Naive thymus-derived CD4-positive, alpha-beta T cell (primary cell): ENCODE data around the gene TLX3. TPM values are rescaled to one million over a fixed set of nuclear protein-coding genes. Genes with fewer than 3 reads are reported as not detected.
"Not testable (repeated sequence)": the region's sequence is repeated elsewhere in the genome, so short reads cannot be mapped to it uniquely, and the experiment has no call there.

ENCODE experiments used
- ATAC-seq: fragments of 150-1000 bp; cut with Tn5 transposase; 2 replicates; pipeline ENCODE4 v1.10.0; 2021; ENCODE audit warnings: mild to moderate bottlenecking, moderate library complexity
- CTCF ChIA-PET: fragments of 350-600 bp; sonication (Branson Sonifier 250); formaldehyde crosslinking; loops from one replicate; lab custom pipeline; 2021; ENCODE audit warnings: antibody characterized with exemption; lab: Charles Lee
- POLR2A ChIA-PET: fragments of 350-600 bp; sonication (Branson Sonifier 250); formaldehyde crosslinking; loops from one replicate; lab custom pipeline; 2021; ENCODE audit warnings: antibody characterized with exemption, inconsistent platforms; lab: Charles Lee
- DNase-seq, 9 donors: peaks; one replicate each; pipeline versions ENCODE4 v3.0.0 to v3.0.0-alpha.2; 2020 to 2022; ENCODE audit warnings: mixed read lengths in 1 of 9
- H3K27ac ChIP-seq: one replicate; pipeline ENCODE4 v1.7.0; 2013; ENCODE audit warnings: mild to moderate bottlenecking, low read depth, low read length, moderate library complexity
- H3K27me3 ChIP-seq, 2 donors: one replicate each; pipeline ENCODE4 v1.7.0; 2013; ENCODE audit warnings: low read length in 2 of 2, mild to moderate bottlenecking in 2 of 2, moderate library complexity in 2 of 2; ENCODE audit not compliant: control insufficient read depth in 2 of 2, insufficient read depth in 2 of 2
- H3K36me3 ChIP-seq, 3 experiments: 1 replicate in 2 of 3; 2 replicates in 1 of 3; pipeline ENCODE4 v1.7.0; 2013; ENCODE audit warnings: low read length in 3 of 3, mild to moderate bottlenecking in 3 of 3, moderate library complexity in 1 of 3; ENCODE audit not compliant: insufficient read depth in 3 of 3, control insufficient read depth in 2 of 3
- H3K4me1 ChIP-seq, 2 donors: one replicate each; pipeline ENCODE4 v1.7.0; 2013; ENCODE audit warnings: low read length in 2 of 2, mild to moderate bottlenecking in 2 of 2, moderate library complexity in 1 of 2; ENCODE audit not compliant: control insufficient read depth in 2 of 2, insufficient read depth in 2 of 2
- H3K4me3 ChIP-seq: 2 replicates; pipeline ENCODE4 v1.7.0; 2013; ENCODE audit warnings: mild to moderate bottlenecking, low read length
- H3K9me3 ChIP-seq, 3 experiments: 1 replicate in 2 of 3; 2 replicates in 1 of 3; pipeline ENCODE4 v1.7.0; 2013; ENCODE audit warnings: low read length in 3 of 3; ENCODE audit not compliant: control insufficient read depth in 2 of 3
- H3K27ac Mint-ChIP-seq, 9 donors: one replicate each; pipeline ENCODE4 v1.8.0; 2020 to 2022; ENCODE audit warnings: mixed read lengths in 9 of 9, mild to moderate bottlenecking in 8 of 9, moderate library complexity in 5 of 9, inconsistent platforms in 2 of 9
- H3K27me3 Mint-ChIP-seq, 5 donors: one replicate each; pipeline ENCODE4 v1.8.0; 2021 to 2022; ENCODE audit warnings: mixed read lengths in 5 of 5, mild to moderate bottlenecking in 1 of 5
- H3K36me3 Mint-ChIP-seq, 5 donors: one replicate each; pipeline ENCODE4 v1.8.0; 2020 to 2022; ENCODE audit warnings: mixed read lengths in 5 of 5, mild to moderate bottlenecking in 3 of 5, inconsistent platforms in 1 of 5
- H3K4me1 Mint-ChIP-seq, 7 donors: one replicate each; pipeline ENCODE4 v1.8.0; 2020 to 2022; ENCODE audit warnings: mixed read lengths in 7 of 7, mild to moderate bottlenecking in 3 of 7, inconsistent platforms in 1 of 7
- H3K4me3 Mint-ChIP-seq, 10 donors: one replicate each; pipeline ENCODE4 v1.8.0; 2020 to 2022; ENCODE audit warnings: mild to moderate bottlenecking in 10 of 10, mixed read lengths in 10 of 10, moderate library complexity in 6 of 10, inconsistent platforms in 2 of 10
- H3K9me3 Mint-ChIP-seq, 11 donors: one replicate each; pipeline ENCODE4 v1.8.0; 2020 to 2022; ENCODE audit warnings: mixed read lengths in 11 of 11, mild to moderate bottlenecking in 4 of 11, inconsistent platforms in 1 of 11, moderate library complexity in 1 of 11
- intact Hi-C, 2 donors: fragments of 100-400 bp; cut with micrococcal nuclease; formaldehyde crosslinking; loops; one replicate each; pipeline ENCODE4 v1.15.1; 2023
- polyA plus RNA-seq, 2 donors: library from polyadenylated mRNA; unstranded; fragments of 300-500 nt; fragmentation: Illumina TruSeq; gene quantifications; one replicate each; pipeline ENCODE4 v1.2.3, GENCODE V29; 2021
- total RNA-seq, 6 experiments: library from RNA in 5 of 6; stranded (reverse) in 5 of 6; gene quantifications; 1 replicate in 5 of 6; 2 replicates in 1 of 6; pipeline ENCODE4 v1.2.3 and lab custom pipeline; 2021 to 2026

TLX3 gene
- total and polyA plus RNA-seq, 7 experiments from 2014 or later = not detected

- no peak for ATAC-seq
- no peak for DNase-seq
- Mint-ChIP-seq H3K27ac (no peak overlapping the region), H3K9me3 (no peaks in the 10 kb centered on the region), H3K4me1 (peaks cover 0 to 1% (median 0%) of the 10 kb centered on the region in 7 donors), H3K4me3 (no peak overlapping the region), H3K36me3 (no peaks in the 10 kb centered on the region), H3K27me3 (peaks cover 14 to 39% (median 31%) of the 10 kb centered on the region in 5 donors)
- intact Hi-C loops = no loop called here
- H3K9me3 ChIP-seq = no peaks in the 10 kb centered on the region
- H3K27ac ChIP-seq = no peak overlapping the region
- no peak overlapping the region for H3K4me3 ChIP-seq
- H3K36me3 ChIP-seq = no peaks in the 10 kb centered on the region
- H3K27me3 ChIP-seq = no peaks in the 10 kb centered on the region
- H3K4me1 ChIP-seq = no peaks in the 10 kb centered on the region
- CTCF ChIA-PET = no interaction called here
- POLR2A ChIA-PET = no interaction called here
Measured at GRCh38 chr5:171285465-171285864, 23.6 kb upstream of the TLX3 start.

DNA sequence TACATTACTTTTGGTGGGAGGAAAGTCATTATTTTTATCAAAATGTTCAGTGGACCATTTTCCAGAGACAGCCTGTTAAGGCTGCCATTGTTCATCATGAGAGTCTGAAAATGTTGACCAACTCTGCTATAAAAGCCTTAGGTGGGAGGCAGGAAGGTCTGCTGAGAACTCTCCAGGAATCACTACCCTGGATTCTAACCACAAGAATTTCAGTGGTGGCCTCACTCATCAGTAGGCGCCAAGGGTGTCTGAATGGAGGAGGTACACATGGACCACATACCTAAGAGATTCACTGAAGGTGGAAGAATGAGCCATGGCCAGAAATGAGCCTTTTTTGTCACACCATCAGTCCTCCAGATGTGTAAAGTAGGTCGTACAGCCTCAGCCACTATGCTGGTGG is 21.0 kb upstream of the TLX3 start:
- no peak for DNase-seq
- H3K27me3 ChIP-seq = no peaks in the 10 kb centered on the region
- no peak overlapping the region for H3K4me3 ChIP-seq
- intact Hi-C loops = no loop called here
- ATAC-seq = no peak
- no peaks in the 10 kb centered on the region for H3K4me1 ChIP-seq
- CTCF ChIA-PET = no interaction called here
- no peaks in the 10 kb centered on the region for H3K36me3 ChIP-seq
- Mint-ChIP-seq H3K36me3 (no peaks in the 10 kb centered on the region), H3K9me3 (no peaks in the 10 kb centered on the region), H3K4me3 (no peak overlapping the region), H3K4me1 (no peaks in the 10 kb centered on the region), H3K27ac (no peak overlapping the region), H3K27me3 (peaks cover 16 to 29% (median 25%) of the 10 kb centered on the region in 5 donors)
- POLR2A ChIA-PET = no interaction called here
- no peaks in the 10 kb centered on the region for H3K9me3 ChIP-seq
- H3K27ac ChIP-seq = no peak overlapping the region

DNA sequence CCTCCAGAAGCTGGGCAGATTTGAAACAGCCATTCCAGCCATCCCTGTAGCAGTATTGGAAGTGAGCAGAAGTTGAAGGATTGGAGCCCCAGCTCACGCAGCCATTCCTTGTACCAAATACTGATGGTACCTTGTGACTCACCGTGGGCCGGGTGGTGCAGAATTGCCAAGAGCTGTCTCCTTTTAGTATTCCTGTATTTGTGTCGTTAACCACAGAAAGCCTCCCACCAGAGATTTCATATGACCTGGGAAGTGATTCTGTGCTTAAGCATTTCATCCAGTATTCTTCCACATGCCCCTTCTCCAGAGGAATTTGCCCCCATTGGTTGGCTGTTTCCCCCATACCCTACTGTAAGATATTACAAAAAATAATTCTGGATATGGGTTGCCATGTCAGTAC is 17.7 kb upstream of the TLX3 start:
- ATAC-seq = no peak
- no peak overlapping the region for H3K27ac ChIP-seq
- no peak overlapping the region for H3K27ac Mint-ChIP-seq
- ChIA-PET CTCF (no interaction called here), POLR2A (no interaction called here)
- H3K36me3 ChIP-seq = no peaks in the 10 kb centered on the region
- DNase-seq = no peak
- peaks cover 0 to 1% (median 0%) of the 10 kb centered on the region in 11 donors for H3K9me3 Mint-ChIP-seq
- intact Hi-C loops = no loop called here
- H3K27me3 Mint-ChIP-seq = peaks cover 4 to 21% (median 16%) of the 10 kb centered on the region in 5 donors
- H3K4me3 ChIP-seq = no peak overlapping the region
- peaks cover 0 to 1% (median 0%) of the 10 kb centered on the region in 7 donors for H3K4me1 Mint-ChIP-seq
- no peaks in the 10 kb centered on the region for H3K27me3 ChIP-seq
- H3K9me3 ChIP-seq = no peaks in the 10 kb centered on the region
- no peaks in the 10 kb centered on the region for H3K4me1 ChIP-seq
- no peak overlapping the region for H3K4me3 Mint-ChIP-seq
- H3K36me3 Mint-ChIP-seq = no peaks in the 10 kb centered on the region

DNA sequence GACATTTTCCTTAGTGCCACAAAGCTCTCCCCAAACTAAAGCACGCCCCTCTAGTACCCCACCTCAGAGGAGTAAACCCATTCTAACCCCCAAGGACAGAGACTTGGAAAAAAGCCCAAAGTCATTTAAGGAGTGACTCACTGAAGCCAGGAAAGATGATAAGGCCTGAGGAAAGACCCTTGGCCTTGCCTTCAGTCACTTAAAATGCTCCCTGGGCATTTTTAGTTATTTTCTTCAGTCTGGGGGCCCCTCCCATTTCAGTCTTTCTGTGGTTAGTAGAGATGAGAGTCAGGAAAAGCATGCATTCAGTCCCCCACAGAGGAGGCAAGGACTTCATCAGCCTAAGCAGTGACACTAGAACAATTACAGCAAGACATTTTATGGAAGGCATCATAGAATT is 13.7 kb upstream of the TLX3 start:
- peaks cover 0 to 1% (median 0%) of the 10 kb centered on the region in 11 donors for H3K9me3 Mint-ChIP-seq
- intact Hi-C loops = no loop called here
- Histone ChIP-seq H3K27me3 (no peaks in the 10 kb centered on the region), H3K36me3 (no peaks in the 10 kb centered on the region), H3K4me3 (no peak overlapping the region), H3K4me1 (no peaks in the 10 kb centered on the region), H3K9me3 (no peaks in the 10 kb centered on the region), H3K27ac (no peak overlapping the region)
- no peak overlapping the region for H3K4me3 Mint-ChIP-seq
- H3K27ac Mint-ChIP-seq = no peak overlapping the region
- peaks cover 4 to 21% (median 8%) of the 10 kb centered on the region in 5 donors for H3K27me3 Mint-ChIP-seq
- ChIA-PET CTCF (no interaction called here), POLR2A (no interaction called here)
- peaks cover 0 to 1% (median 0%) of the 10 kb centered on the region in 7 donors for H3K4me1 Mint-ChIP-seq
- DNase-seq = no peak
- no peaks in the 10 kb centered on the region for H3K36me3 Mint-ChIP-seq
- ATAC-seq = no peak

- ATAC-seq (no peak), DNase-seq (no peak)
- H3K4me1 ChIP-seq = no peaks in the 10 kb centered on the region
- H3K9me3 Mint-ChIP-seq = peaks cover 0 to 1% (median 0%) of the 10 kb centered on the region in 11 donors
- H3K9me3 ChIP-seq = no peaks in the 10 kb centered on the region
- no peaks in the 10 kb centered on the region for H3K36me3 ChIP-seq
- H3K36me3 Mint-ChIP-seq = no peaks in the 10 kb centered on the region
- peaks cover 0 to 1% (median 0%) of the 10 kb centered on the region in 7 donors for H3K4me1 Mint-ChIP-seq
- intact Hi-C loops = no loop called here
- no peaks in the 10 kb centered on the region for H3K27me3 ChIP-seq
- H3K4me3 Mint-ChIP-seq = no peak overlapping the region
- no peak overlapping the region for H3K27ac ChIP-seq
- ChIA-PET CTCF (no interaction called here), POLR2A (no interaction called here)
- no peak overlapping the region for H3K4me3 ChIP-seq
- H3K27ac Mint-ChIP-seq = no peak overlapping the region
- peaks cover 4 to 21% (median 11%) of the 10 kb centered on the region in 5 donors for H3K27me3 Mint-ChIP-seq
Measured at GRCh38 chr5:171295801-171296200, 13.2 kb upstream of the TLX3 start.

DNA sequence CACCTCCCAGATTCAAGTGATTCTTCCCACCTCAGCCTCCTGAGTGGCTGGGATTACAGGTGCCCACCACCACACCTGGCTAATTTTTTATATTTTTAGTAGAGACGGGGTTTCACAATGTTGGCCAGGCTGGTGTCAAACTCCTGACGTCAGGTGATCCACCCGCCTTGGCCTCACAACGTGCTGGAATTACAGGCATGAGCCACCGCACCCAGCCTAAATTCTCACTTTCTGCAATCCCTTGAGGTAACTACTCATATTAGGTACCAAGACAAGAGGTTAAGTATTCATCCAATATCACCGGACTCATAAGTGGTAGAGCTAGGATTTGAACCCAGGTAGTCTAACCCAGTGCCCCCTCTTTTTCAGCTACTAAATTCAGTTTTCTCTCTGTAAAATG is 11.1 kb upstream of the TLX3 start:
- H3K27ac Mint-ChIP-seq, H3K4me3 Mint-ChIP-seq, H3K27me3 ChIP-seq, POLR2A ChIA-PET, H3K9me3 ChIP-seq, CTCF ChIA-PET, H3K27ac ChIP-seq, ATAC-seq, H3K4me1 Mint-ChIP-seq, H3K4me3 ChIP-seq, intact Hi-C loops, H3K36me3 Mint-ChIP-seq, H3K36me3 ChIP-seq, H3K9me3 Mint-ChIP-seq, H3K4me1 ChIP-seq, DNase-seq: not testable (repeated sequence)
- peaks cover 8 to 23% (median 18%) of the 10 kb centered on the region in 5 donors for H3K27me3 Mint-ChIP-seq

DNA sequence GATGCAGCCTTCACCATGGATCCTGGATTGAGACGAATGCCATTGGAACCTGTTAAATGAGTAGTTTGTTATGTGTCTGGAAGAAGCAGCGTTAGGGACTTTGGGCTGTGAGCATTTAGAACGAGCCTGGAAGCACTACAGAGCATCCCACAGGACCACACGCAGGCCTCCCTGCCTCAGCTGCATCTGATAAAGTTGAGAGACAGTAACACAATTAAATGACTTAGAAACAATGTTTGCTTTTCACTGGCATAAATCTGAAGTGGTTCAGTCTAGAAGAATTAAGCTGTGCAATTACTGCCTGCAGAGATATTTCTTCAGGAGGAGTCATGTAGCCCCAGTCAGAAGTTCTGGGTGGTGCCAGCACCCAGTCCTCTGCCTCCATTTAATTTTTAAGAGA is 9.8 kb upstream of the TLX3 start:
- Mint-ChIP-seq H3K36me3 (no peaks in the 10 kb centered on the region), H3K27me3 (peaks cover 17 to 34% (median 26%) of the 10 kb centered on the region in 5 donors), H3K9me3 (peaks cover 0 to 1% (median 0%) of the 10 kb centered on the region in 11 donors), H3K27ac (no peak overlapping the region), H3K4me1 (no peaks in the 10 kb centered on the region), H3K4me3 (no peak overlapping the region)
- intact Hi-C loops = no loop called here
- peaks cover 0 to 4% of the 10 kb centered on the region in 2 donors for H3K27me3 ChIP-seq
- H3K36me3 ChIP-seq = no peaks in the 10 kb centered on the region
- no peak for ATAC-seq
- no peak for DNase-seq
- no peaks in the 10 kb centered on the region for H3K9me3 ChIP-seq
- H3K27ac ChIP-seq = no peak overlapping the region
- no peaks in the 10 kb centered on the region for H3K4me1 ChIP-seq
- CTCF ChIA-PET = interaction anchor here (0.7 kb wide), 1 partner anchor 9 kb away, joined by 4 read pairs; no protein-coding TSS in a partner anchor
- POLR2A ChIA-PET = no interaction called here
- H3K4me3 ChIP-seq = no peak overlapping the region
